NCI-H524 treated with DMSO at 0.1 percent for 48 hours (cell line): ENCODE measurements around the gene SLC35G4.
"Not testable (repeated sequence)": the region's sequence is repeated elsewhere in the genome, so short reads cannot be mapped to it uniquely, and the experiment has no call there.

Experiments
- DNase-seq: peaks from one replicate; lab custom pipeline; 2025; lab: John Stamatoyannopoulos, UW

The SLC35G4 gene

GRCh38 chr18:11613611-11614010, 4.2 kb downstream of the SLC35G4 start:
- DNase-seq, result not testable (repeated sequence)

- not testable (repeated sequence) for DNase-seq
Observed at GRCh38 chr18:11614042-11614441, 4.6 kb downstream of the SLC35G4 start.

GRCh38 chr18:11614981-11615380, 5.6 kb downstream of the SLC35G4 start:
- DNase-seq, result not testable (repeated sequence)

GRCh38 chr18:11647310-11647709, 37.9 kb downstream of the SLC35G4 start:
- not testable (repeated sequence) for DNase-seq

DNA sequence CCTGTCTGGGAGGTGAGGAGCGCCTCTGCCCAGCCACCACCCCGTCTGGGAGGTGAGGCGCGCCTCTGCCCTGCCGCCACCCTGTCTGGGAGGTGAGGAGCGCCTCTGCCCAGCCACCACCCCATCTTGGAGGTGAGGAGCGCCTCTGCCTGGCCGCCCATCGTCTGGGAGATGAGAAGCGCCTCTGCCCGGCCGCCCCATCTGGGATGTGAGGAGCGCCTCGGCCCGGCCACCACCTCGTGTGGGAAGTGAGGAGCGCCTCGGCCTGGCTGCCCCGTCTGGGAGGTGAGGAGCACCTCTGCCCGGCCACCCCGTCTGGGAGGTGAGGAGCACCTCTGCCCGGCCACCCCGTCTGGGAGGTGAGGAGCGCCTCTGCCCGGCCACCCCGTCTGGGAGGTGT, 38.4 kb downstream of the SLC35G4 start:
- not testable (repeated sequence) for DNase-seq

- DNase-seq, result no peak
Observed at GRCh38 chr18:11649839-11650238, 40.4 kb downstream of the SLC35G4 start.

DNA sequence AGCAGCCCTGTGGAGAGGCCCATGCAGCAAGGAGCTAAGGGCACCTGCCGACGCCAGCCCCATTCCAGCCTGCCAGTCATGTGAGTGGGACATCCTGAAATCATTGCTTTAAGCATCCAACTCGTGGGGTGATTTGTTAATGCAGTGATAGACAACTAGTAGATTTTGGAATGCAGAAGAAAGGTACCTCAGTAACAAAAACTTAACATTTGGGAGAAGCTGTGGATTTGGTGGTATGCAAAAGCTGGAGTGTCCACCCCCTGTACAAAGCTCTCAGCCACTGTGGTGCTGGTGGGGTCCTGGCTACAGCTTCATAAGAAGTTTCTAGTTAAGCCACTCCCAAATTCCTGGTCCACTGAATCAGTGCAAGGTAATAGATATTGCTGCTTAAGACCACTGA, 42.5 kb downstream of the SLC35G4 start:
- DNase-seq, result no peak

- no peak for DNase-seq
Observed at GRCh38 chr18:11653521-11653920, 44.1 kb downstream of the SLC35G4 start.

- no peak for DNase-seq
Observed at GRCh38 chr18:11654736-11655605, 45.6 kb downstream of the SLC35G4 start.

GRCh38 chr18:11655606-11655932, 46.2 kb downstream of the SLC35G4 start:
- DNase-seq, result no peak

- DNase-seq, result no peak
Observed at GRCh38 chr18:11657152-11657551, 47.8 kb downstream of the SLC35G4 start.

GRCh38 chr18:11657554-11657953, 48.2 kb downstream of the SLC35G4 start:
- DNase-seq, result no peak

GRCh38 chr18:11658019-11658418, 48.6 kb downstream of the SLC35G4 start:
- DNase-seq, result no peak

GRCh38 chr18:11658989-11659388, 49.6 kb downstream of the SLC35G4 start:
- DNase-seq, result no peak
